Measurements from ENCODE around the gene DGKA. TPM values are rescaled to one million over a fixed set of nuclear protein-coding genes. Genes with fewer than 3 reads are reported as not detected.
"Not testable (repeated sequence)": the region's sequence is repeated elsewhere in the genome, so short reads cannot be mapped to it uniquely, and the experiment has no call there.

Gene DGKA
- total RNA-seq, 1 donor from 2014 or later = 140 TPM

DNA sequence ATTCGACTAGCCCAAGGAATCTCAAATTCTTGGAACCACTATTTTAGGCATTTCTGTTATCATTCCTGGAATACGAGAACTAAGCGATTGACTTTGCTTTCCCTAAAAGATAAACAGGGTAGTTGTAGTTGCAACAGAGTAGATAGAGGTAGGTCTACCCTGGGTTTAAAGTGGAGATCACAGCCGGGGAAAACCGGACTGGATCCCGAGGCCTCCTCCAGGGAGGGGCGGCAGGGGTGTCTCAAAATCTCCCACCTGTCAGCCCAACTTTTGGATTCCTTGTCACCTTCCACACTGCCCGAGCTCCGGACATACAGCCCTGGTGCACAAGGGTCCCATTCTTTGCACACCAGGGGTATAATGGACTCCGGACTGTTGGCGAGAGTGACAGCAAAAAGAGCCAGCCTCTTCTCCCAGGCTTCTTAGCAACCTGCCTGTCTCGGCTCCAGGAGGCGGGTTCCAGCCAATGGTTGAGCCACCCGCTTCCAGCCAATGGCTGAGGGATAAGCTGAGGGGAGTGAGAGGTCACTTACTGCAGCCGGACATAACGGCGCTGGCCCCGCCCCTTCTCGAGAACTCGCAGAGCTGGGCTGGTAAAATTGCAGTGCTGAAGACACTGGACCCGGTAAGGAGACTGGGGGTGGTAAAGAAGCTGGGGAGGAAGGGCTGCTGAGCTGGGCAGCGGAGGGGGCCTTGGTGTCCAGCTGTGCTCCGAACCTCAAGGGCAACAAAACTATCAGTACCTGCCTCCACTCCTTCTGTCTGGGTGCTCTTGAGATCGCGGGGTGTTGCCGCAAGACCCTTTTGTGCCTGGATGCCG is 66.0 kb downstream of the DGKA start, which contains the start of gene SUOX:
TSS of gene SUOX (plus strand) at position 562 of the 820 bp plus-strand sequence. CDS start 4,946 bp downstream, outside the sequence.
- Histone ChIP-seq H3K4me1 (peaks cover 16% of the 10 kb centered on the region), H3K4me3 (peak within 1 kb of the TSS; percentile 65 to 68), H3K9me3 (no peaks in the 10 kb centered on the region), H3K36me3 (peaks cover 0 to 29% of the 10 kb centered on the region in 2 donors), H3K27ac (peak within 1 kb of the TSS; percentile 76), H3K27me3 (no peaks in the 10 kb centered on the region)
- TF ChIP-seq, protein P1, sequence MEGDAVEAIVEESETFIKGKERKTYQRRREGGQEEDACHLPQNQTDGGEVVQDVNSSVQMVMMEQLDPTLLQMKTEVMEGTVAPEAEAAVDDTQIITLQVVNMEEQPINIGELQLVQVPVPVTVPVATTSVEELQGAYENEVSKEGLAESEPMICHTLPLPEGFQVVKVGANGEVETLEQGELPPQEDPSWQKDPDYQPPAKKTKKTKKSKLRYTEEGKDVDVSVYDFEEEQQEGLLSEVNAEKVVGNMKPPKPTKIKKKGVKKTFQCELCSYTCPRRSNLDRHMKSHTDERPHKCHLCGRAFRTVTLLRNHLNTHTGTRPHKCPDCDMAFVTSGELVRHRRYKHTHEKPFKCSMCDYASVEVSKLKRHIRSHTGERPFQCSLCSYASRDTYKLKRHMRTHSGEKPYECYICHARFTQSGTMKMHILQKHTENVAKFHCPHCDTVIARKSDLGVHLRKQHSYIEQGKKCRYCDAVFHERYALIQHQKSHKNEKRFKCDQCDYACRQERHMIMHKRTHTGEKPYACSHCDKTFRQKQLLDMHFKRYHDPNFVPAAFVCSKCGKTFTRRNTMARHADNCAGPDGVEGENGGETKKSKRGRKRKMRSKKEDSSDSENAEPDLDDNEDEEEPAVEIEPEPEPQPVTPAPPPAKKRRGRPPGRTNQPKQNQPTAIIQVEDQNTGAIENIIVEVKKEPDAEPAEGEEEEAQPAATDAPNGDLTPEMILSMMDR (IDR thresholded peaks at IDR 0.05) = no peak
- peak; percentile 80 to 88 for TF ChIP-seq POLR2AphosphoS5 (IDR thresholded peaks at IDR 0.05; ENCODE audit: insufficient read depth in 1 of 2, low read depth in 1 of 2)
- peak in 1 of 2 donors; percentile 99 for DNase-seq (ENCODE audit: extremely low spot score in 2 of 2)
- intact Hi-C loops (cut with DNase I) = loop anchor here (2.0 kb wide), 1 partner anchor 44 kb away; the partner anchor contains the start of gene RPS26

DNA sequence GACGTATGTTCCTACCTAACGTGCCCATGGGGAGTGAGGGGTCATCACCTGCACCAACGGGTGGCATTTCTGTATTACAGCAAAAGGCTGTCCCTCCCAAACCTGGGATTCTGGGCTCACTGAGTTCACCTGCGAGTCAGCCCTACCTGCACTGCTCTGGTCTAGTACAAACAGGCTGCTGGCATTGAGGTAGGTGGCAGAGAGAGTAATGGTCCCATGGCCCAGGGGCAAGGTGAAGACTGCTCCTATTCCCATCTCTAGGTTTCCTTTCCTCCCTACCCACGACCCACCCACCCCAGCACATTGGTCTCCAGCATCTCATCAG is 66.5 kb downstream of the DGKA start:
- Histone ChIP-seq H3K27me3 (no peaks in the 10 kb centered on the region), H3K4me3 (peak overlapping the region; percentile 65 to 68), H3K27ac (peak overlapping the region; percentile 76), H3K36me3 (peaks cover 0 to 23% of the 10 kb centered on the region in 2 donors), H3K9me3 (no peaks in the 10 kb centered on the region), H3K4me1 (peaks cover 16% of the 10 kb centered on the region)
- TF ChIP-seq, protein P1 (IDR thresholded peaks at IDR 0.05) = no peak
- TF ChIP-seq POLR2A (IDR thresholded peaks at IDR 0.05) (no peak), POLR2AphosphoS5 (IDR thresholded peaks at IDR 0.05; ENCODE audit: insufficient read depth in 1 of 2, low read depth in 1 of 2) (no peak)
- no peak for DNase-seq (ENCODE audit: extremely low spot score in 2 of 2)
- intact Hi-C loops (cut with DNase I) = loop anchor here (2.0 kb wide), 1 partner anchor 43 kb away; the partner anchor contains the start of gene RPS26

DNA sequence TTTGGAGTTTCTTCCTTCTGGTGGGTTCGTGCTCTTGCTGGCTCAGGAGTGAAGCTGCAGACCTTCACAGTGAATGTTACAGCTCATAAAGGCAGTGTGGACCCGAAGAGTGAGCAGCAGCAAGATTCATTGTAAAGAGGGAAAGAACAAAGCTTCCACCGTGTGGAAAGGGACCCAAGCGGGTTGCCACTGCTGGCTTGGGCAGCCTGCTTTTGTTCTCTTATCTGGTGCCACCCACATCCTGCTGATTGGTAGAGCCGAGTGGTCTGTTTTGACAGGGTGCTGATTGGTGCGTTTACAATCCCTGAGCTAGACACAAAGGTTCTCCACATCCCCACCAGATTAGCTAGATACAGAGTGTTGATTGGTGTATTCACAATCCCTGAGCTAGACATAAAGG is 68.6 kb downstream of the DGKA start:
- H3K27me3 ChIP-seq; DNase-seq (ENCODE audit: extremely low spot score in 2 of 2); H3K27ac ChIP-seq; H3K4me3 ChIP-seq; H3K9me3 ChIP-seq; intact Hi-C loops (cut with DNase I): not testable (repeated sequence)
- peaks cover 16% of the 10 kb centered on the region for H3K4me1 ChIP-seq
- peaks cover 0 to 21% of the 10 kb centered on the region in 2 donors for H3K36me3 ChIP-seq

DNA sequence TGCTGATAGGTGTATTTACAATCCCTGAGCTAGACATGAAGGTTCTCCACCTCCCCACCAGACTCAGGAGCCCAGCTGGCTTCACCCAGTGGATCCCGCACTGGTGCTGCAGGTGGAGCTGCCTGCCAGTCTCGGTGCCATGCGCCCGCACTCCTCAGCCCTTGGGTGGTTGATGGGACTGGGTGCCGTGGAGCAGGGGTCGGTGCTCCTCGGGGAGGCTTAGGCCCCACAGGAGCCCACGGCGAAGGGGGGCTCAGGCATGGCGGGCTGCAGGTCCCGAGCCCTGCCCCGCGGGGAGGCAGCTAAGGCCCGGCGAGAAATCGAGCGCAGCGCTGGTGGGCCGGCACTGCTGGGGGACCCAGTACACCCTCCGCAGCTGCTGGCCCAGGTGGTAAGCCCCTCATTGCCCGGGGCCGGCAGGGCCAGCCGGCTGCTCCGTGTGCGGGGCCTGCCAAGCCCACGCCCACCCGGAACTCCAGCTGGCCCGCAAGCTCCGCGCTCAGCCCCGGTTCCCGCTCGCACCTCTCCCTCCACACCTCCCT is 69.1 kb downstream of the DGKA start:
- Histone ChIP-seq H3K4me1 (peaks cover 16% of the 10 kb centered on the region), H3K36me3 (peaks cover 0 to 18% of the 10 kb centered on the region in 2 donors)
- H3K27me3 ChIP-seq; intact Hi-C loops (cut with DNase I); DNase-seq (ENCODE audit: extremely low spot score in 2 of 2); H3K4me3 ChIP-seq; H3K9me3 ChIP-seq; H3K27ac ChIP-seq: not testable (repeated sequence)

DNA sequence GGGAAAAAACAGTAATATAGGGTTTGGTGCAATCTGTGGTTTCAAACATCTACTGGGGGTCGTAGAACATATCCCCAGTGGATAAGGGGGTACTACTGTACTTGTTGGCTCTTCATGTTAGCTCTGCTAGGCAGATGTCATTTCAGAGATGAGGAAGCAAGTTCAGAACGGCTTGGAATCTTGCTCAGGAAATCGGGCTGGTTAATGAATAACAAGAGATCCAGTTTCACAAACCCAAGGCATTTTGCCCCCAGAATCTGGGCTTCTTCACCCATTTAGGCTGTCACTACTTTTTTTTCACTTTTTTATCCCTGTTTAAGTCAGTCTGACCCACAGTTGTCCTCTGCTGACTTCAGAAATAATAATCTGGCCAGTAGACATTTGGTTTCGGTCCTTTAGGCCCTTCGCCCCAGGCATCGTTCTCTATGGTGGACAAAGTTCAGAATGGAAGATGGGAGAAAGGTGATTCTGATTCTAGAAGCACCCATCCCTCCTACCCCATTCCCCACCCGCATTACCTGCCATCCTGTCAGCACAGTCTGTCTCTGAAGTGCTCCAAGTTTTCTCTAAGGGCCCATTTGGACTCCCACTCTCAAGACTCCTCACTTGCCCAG is 70.6 kb downstream of the DGKA start:
- peaks cover 0 to 15% of the 10 kb centered on the region in 2 donors for H3K36me3 ChIP-seq
- no peak overlapping the region for H3K4me3 ChIP-seq
- H3K4me1 ChIP-seq = peaks cover 12% of the 10 kb centered on the region
- no peak for DNase-seq (ENCODE audit: extremely low spot score in 2 of 2)
- H3K27ac ChIP-seq = no peak overlapping the region
- intact Hi-C loops (cut with DNase I) = no loop called here
- H3K27me3 ChIP-seq = no peaks in the 10 kb centered on the region
- no peaks in the 10 kb centered on the region for H3K9me3 ChIP-seq
- TF ChIP-seq, protein P1 (IDR thresholded peaks at IDR 0.05) = no peak
- no peak for TF ChIP-seq POLR2A (IDR thresholded peaks at IDR 0.05)
- TF ChIP-seq POLR2AphosphoS5 (IDR thresholded peaks at IDR 0.05; ENCODE audit: insufficient read depth in 1 of 2, low read depth in 1 of 2) = no peak

DNA sequence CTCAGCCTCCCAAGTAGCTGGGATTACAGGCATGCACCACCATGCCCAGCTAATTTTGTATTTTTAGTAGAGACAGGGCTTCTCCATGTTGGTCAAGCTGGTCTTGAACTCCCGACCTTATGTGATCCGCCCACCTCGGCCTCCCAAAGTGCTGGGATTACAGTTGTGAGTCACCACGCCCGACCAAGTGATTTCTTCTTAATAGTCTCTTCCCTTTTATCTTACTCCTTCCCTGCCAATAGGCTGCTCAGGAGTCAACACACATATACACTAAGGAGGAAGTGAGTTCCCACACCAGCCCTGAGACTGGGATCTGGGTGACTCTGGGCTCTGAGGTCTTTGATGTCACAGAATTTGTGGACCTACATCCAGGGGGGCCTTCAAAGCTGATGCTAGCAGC is 72.4 kb downstream of the DGKA start:
- Histone ChIP-seq H3K36me3 (peaks cover 0 to 15% of the 10 kb centered on the region in 2 donors), H3K4me1 (peaks cover 14% of the 10 kb centered on the region)
- H3K27ac ChIP-seq; H3K4me3 ChIP-seq; H3K27me3 ChIP-seq; intact Hi-C loops (cut with DNase I); DNase-seq (ENCODE audit: extremely low spot score in 2 of 2); H3K9me3 ChIP-seq: not testable (repeated sequence)

Other genes with a start within 250 kb of the DGKA start
- gene ITGA7, start 223.3 kb upstream of the DGKA start, total RNA-seq = 23.6 TPM
- 173 TPM for gene BLOC1S1, start 215.1 kb upstream of the DGKA start, total RNA-seq
- gene RDH5, start 210.8 kb upstream of the DGKA start, total RNA-seq = 10.6 TPM
- 568 TPM for gene CD63, start 202.2 kb upstream of the DGKA start, total RNA-seq
- gene GDF11, start 188.0 kb upstream of the DGKA start, total RNA-seq = 7.6 TPM
- gene SARNP, start 113.4 kb upstream of the DGKA start, total RNA-seq = 33.1 TPM
- 9.8 TPM for gene ORMDL2, start 113.1 kb upstream of the DGKA start, total RNA-seq
- gene DNAJC14, start 101.6 kb upstream of the DGKA start, total RNA-seq = 29.2 TPM
- 21.6 TPM for gene MMP19, start 88.2 kb upstream of the DGKA start, total RNA-seq
- 25.8 TPM for gene PYM1, start 3.3 kb upstream of the DGKA start, total RNA-seq
- 1.2 TPM for gene PMEL, start 34.9 kb downstream of the DGKA start, total RNA-seq
- 26.0 TPM for gene CDK2, start 35.7 kb downstream of the DGKA start, total RNA-seq
- gene RAB5B, start 42.9 kb downstream of the DGKA start, total RNA-seq = 80.5 TPM
- gene SUOX, start 66.1 kb downstream of the DGKA start, total RNA-seq = 15.5 TPM
- 4.4 TPM for gene IKZF4, start 89.9 kb downstream of the DGKA start, total RNA-seq
- gene RPS26, start 110.8 kb downstream of the DGKA start, total RNA-seq = 597 TPM
- 53.8 TPM for gene ERBB3, start 149.0 kb downstream of the DGKA start, total RNA-seq
- 116 TPM for gene PA2G4, start 173.4 kb downstream of the DGKA start, total RNA-seq
- gene RPL41, start 185.5 kb downstream of the DGKA start, total RNA-seq = 2,458 TPM
- 2.0 TPM for gene ZC3H10, start 187.1 kb downstream of the DGKA start, total RNA-seq
- gene ESYT1, start 197.1 kb downstream of the DGKA start, total RNA-seq = 140 TPM
- 40.8 TPM for gene MYL6B, start 221.4 kb downstream of the DGKA start, total RNA-seq
- gene MYL6, start 227.2 kb downstream of the DGKA start, total RNA-seq = 2,285 TPM